Measurements from ENCODE around the gene AXL.
"Not testable (repeated sequence)": the region's sequence is repeated elsewhere in the genome, so short reads cannot be mapped to it uniquely, and the experiment has no call there.

The AXL gene

DNA sequence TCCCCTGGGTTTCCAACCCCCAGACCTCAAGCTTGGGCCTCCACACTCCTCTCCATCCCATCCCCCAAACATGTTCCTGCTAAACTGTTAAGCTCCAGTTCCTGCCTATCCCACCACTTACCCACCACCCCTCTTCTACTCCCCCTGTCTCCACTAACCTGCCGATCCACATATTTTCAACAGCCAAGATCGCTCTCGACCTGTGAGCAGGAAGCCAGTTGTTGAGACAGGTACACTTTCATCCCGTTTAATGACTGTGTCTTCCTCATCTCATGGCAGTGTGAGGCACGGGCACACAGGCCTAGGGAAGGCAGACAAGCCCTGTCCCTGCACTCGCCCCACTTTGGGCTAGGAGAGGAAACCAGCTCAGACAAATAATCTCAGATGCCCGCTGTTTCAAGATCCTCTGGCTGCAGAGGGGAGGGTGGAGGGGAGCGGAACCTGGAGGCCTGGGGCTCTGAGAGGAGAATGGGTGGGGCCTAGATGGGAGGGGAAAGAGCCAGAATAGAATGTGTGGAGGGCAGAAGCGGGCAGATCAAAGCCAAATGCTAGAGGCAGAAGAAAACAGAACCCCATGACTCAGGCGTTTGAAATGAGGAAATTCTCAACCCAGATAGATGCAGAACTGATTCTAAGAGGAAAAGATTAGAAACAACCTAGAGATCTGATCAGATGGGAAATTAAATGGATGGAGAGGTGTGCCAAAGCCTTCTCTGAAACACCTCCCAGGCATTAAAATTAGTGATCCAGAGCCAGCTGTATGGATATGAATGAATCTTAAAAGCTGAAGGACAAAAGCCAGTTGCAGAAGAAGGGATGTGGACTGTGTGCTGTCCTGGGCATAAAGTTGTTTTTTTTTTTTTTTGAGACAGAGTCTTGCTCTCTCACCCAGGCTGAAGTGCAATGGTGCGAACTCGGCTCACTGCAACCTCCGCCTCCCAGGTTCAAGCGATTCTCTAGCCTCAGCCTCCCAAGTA is 42.9 kb upstream of the AXL start:
- Histone ChIP-seq H2AFZ (ENCODE audit: low read depth, low read length) (no peak overlapping the region), H3K27ac (ENCODE audit: low read length) (no peak overlapping the region), H3K4me2 (ENCODE audit: insufficient read depth, low read length) (no peak overlapping the region), H3K4me1 (ENCODE audit: insufficient read depth, low read length) (no peaks in the 10 kb centered on the region), H3K9me3 (ENCODE audit: insufficient read depth, low read length, severe bottlenecking) (no peaks in the 10 kb centered on the region), H3K27me3 (ENCODE audit: insufficient read depth, low read length, poor library complexity) (no peaks in the 10 kb centered on the region), H3K79me2 (ENCODE audit: insufficient read depth, low read length) (no peaks in the 10 kb centered on the region), H4K20me1 (ENCODE audit: insufficient read depth, low read length) (no peaks in the 10 kb centered on the region), H3K9ac (ENCODE audit: low read depth, low read length) (no peak overlapping the region), H3K4me3 (ENCODE audit: low read depth in 1 of 2, low read length in 2 of 2) (no peak overlapping the region), H3K36me3 (ENCODE audit: insufficient read depth, low read length) (no peaks in the 10 kb centered on the region)
- DNase-seq: peak; percentile 57
- TF ChIP-seq EZH2 (IDR thresholded peaks at IDR 0.05; ENCODE audit: borderline replicate concordance, low read depth, low read length, severe bottlenecking): no peak
- TF ChIP-seq, protein P1, sequence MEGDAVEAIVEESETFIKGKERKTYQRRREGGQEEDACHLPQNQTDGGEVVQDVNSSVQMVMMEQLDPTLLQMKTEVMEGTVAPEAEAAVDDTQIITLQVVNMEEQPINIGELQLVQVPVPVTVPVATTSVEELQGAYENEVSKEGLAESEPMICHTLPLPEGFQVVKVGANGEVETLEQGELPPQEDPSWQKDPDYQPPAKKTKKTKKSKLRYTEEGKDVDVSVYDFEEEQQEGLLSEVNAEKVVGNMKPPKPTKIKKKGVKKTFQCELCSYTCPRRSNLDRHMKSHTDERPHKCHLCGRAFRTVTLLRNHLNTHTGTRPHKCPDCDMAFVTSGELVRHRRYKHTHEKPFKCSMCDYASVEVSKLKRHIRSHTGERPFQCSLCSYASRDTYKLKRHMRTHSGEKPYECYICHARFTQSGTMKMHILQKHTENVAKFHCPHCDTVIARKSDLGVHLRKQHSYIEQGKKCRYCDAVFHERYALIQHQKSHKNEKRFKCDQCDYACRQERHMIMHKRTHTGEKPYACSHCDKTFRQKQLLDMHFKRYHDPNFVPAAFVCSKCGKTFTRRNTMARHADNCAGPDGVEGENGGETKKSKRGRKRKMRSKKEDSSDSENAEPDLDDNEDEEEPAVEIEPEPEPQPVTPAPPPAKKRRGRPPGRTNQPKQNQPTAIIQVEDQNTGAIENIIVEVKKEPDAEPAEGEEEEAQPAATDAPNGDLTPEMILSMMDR (IDR thresholded peaks at IDR 0.05; ENCODE audit: borderline replicate concordance, extremely low read depth, low read length, poor library complexity, severe bottlenecking): no peak
- peak; percentile 72 for ATAC-seq (ENCODE audit: insufficient read depth, low read depth)

DNA sequence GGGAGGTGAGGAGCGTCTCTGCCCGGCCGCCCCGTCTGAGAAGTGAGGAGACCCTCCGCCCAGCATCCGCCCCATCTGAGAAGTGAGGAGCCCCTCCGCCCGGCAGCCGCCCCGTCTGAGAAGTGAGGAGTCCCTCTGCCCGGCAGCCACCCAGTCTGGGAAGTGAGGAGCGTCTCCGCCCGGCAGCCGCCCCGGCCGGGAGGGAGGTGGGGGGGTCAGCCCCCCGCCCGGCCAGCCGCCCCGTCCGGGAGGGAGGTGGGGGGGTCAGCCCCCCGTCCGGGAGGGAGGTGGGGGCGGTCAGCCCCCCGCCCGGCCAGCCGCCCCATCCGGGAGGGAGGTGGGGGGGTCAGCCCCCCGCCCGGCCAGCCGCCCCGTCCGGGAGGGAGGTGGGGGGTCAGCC is 38.9 kb upstream of the AXL start:
- H3K36me3 ChIP-seq (ENCODE audit: insufficient read depth, low read length); H3K4me1 ChIP-seq (ENCODE audit: insufficient read depth, low read length); H3K4me2 ChIP-seq (ENCODE audit: insufficient read depth, low read length); H4K20me1 ChIP-seq (ENCODE audit: insufficient read depth, low read length); H3K9me3 ChIP-seq (ENCODE audit: insufficient read depth, low read length, severe bottlenecking); DNase-seq; H3K27me3 ChIP-seq (ENCODE audit: insufficient read depth, low read length, poor library complexity); H3K79me2 ChIP-seq (ENCODE audit: insufficient read depth, low read length); H3K9ac ChIP-seq (ENCODE audit: low read depth, low read length); H3K4me3 ChIP-seq (ENCODE audit: low read depth in 1 of 2, low read length in 2 of 2); H2AFZ ChIP-seq (ENCODE audit: low read depth, low read length); ATAC-seq (ENCODE audit: insufficient read depth, low read depth); H3K27ac ChIP-seq (ENCODE audit: low read length): not testable (repeated sequence)

DNA sequence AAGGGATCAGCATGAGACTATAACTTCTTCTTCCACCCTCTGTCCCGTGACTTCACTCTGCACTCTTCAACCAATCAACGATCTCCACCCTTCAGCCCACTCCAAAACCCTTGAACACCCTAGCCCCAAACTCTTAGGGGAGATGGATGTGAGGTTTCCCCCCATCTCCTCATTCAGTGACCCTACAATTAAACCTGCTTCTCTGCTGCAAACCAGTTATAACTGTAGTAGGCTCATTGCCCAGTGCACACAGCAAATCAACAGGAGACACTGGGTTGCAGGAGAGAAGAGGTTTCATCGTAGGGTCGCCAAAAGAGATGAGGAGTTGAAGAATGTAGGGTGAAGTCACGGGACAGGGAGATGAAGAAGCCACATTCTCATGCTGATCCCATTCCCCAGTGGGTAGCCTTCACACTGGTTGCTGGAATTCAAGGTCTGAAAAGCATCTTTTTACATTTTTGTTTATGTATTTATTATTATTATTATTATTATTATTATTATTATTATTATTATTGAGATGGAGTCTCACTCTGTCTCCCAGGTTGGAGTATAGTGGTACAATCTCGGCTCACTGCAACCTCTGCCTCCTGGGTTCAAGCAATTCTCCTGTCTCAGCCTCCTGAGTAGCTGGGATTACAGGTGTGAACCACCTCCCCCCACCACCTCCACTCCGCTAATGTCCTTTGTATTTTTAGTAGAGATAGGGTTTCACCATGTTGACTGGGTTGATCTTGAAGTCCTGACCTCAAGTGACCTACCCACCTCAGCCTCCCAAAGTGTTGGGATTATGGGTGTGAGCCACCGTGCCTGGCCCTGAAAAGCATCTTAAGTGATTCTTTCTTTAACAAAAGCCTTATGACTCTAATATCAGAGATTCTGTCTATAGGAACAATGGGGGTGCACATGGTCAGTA is 31.8 kb upstream of the AXL start:
- Histone ChIP-seq H3K36me3 (ENCODE audit: insufficient read depth, low read length) (no peaks in the 10 kb centered on the region), H3K27me3 (ENCODE audit: insufficient read depth, low read length, poor library complexity) (no peaks in the 10 kb centered on the region), H3K27ac (ENCODE audit: low read length) (no peak overlapping the region), H3K79me2 (ENCODE audit: insufficient read depth, low read length) (no peaks in the 10 kb centered on the region), H3K4me2 (ENCODE audit: insufficient read depth, low read length) (no peak overlapping the region), H3K4me1 (ENCODE audit: insufficient read depth, low read length) (no peaks in the 10 kb centered on the region), H3K9me3 (ENCODE audit: insufficient read depth, low read length, severe bottlenecking) (no peaks in the 10 kb centered on the region), H3K4me3 (ENCODE audit: low read depth in 1 of 2, low read length in 2 of 2) (no peak overlapping the region), H3K9ac (ENCODE audit: low read depth, low read length) (no peak overlapping the region), H4K20me1 (ENCODE audit: insufficient read depth, low read length) (no peaks in the 10 kb centered on the region), H2AFZ (ENCODE audit: low read depth, low read length) (no peak overlapping the region)
- no peak for ATAC-seq (ENCODE audit: insufficient read depth, low read depth)
- DNase-seq: no peak
- TF ChIP-seq EZH2 (IDR thresholded peaks at IDR 0.05; ENCODE audit: borderline replicate concordance, low read depth, low read length, severe bottlenecking): no peak
- TF ChIP-seq, protein P1 (IDR thresholded peaks at IDR 0.05; ENCODE audit: borderline replicate concordance, extremely low read depth, low read length, poor library complexity, severe bottlenecking): no peak

DNA sequence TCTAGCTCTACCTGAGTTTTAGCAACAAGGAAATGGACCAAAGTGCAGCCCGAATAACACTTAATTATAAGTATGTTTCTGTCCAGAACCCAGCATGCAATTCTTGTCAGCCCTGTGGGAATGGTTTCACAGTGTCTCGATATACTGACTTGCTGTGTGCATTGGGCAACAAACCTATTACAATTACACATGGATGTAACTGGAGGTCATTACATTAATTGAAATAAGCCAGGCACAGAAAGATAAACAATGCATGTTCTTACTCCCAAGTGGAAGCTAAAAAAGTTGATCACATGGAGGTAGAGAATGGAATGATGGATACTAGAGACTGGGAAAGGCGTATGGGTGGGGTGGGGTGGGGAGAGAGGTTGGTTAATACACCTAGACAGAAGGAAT is 31.1 kb upstream of the AXL start:
- Histone ChIP-seq H3K9me3 (ENCODE audit: insufficient read depth, low read length, severe bottlenecking) (no peaks in the 10 kb centered on the region), H3K4me1 (ENCODE audit: insufficient read depth, low read length) (no peaks in the 10 kb centered on the region), H4K20me1 (ENCODE audit: insufficient read depth, low read length) (no peaks in the 10 kb centered on the region), H3K9ac (ENCODE audit: low read depth, low read length) (no peak overlapping the region), H3K27me3 (ENCODE audit: insufficient read depth, low read length, poor library complexity) (no peaks in the 10 kb centered on the region), H3K4me2 (ENCODE audit: insufficient read depth, low read length) (no peak overlapping the region), H2AFZ (ENCODE audit: low read depth, low read length) (no peak overlapping the region), H3K36me3 (ENCODE audit: insufficient read depth, low read length) (no peaks in the 10 kb centered on the region), H3K4me3 (ENCODE audit: low read depth in 1 of 2, low read length in 2 of 2) (no peak overlapping the region), H3K27ac (ENCODE audit: low read length) (no peak overlapping the region), H3K79me2 (ENCODE audit: insufficient read depth, low read length) (no peaks in the 10 kb centered on the region)
- ATAC-seq (ENCODE audit: insufficient read depth, low read depth) (no peak), DNase-seq (no peak)
- TF ChIP-seq, protein P1 (IDR thresholded peaks at IDR 0.05; ENCODE audit: borderline replicate concordance, extremely low read depth, low read length, poor library complexity, severe bottlenecking): no peak
- TF ChIP-seq EZH2 (IDR thresholded peaks at IDR 0.05; ENCODE audit: borderline replicate concordance, low read depth, low read length, severe bottlenecking): no peak
